Transverse colon (tissue), 4 donors: Measurements from ENCODE around the gene RARS1. TPM values are rescaled to one million over a fixed set of nuclear protein-coding genes. Genes with fewer than 3 reads are reported as not detected.

Source experiments
- DNase-seq: peaks from one replicate; pipeline ENCODE4 v3.0.0-alpha.2; 2019
- H3K27ac ChIP-seq, 4 donors: fragments of 200-600 bp; sonication (generic); 2 replicates each; pipeline ENCODE4 v1.5.1; 2016 to 2018; ENCODE audit warnings: inconsistent platforms in 4 of 4
- H3K27me3 ChIP-seq: fragments of 200-600 bp; sonication (generic); 2 replicates; pipeline ENCODE4 v1.5.1; 2017; ENCODE audit warnings: inconsistent platforms
- H3K36me3 ChIP-seq, 4 donors: fragments of 200-600 bp; sonication (generic); 2 replicates each; pipeline ENCODE4 v1.5.1; 2017 to 2019; ENCODE audit warnings: inconsistent platforms in 4 of 4
- H3K4me1 ChIP-seq, 4 donors: fragments of 200-600 bp; sonication (generic); 2 replicates each; pipeline ENCODE4 v1.5.1; 2017 to 2020; ENCODE audit warnings: inconsistent platforms in 4 of 4
- H3K4me3 ChIP-seq, 4 donors: fragments of 200-600 bp; sonication (generic); 1 replicate in 1 of 4; 2 replicates in 3 of 4; pipeline versions ENCODE4 v1.5.1 to v1.6.1; 2017 to 2019; ENCODE audit warnings: inconsistent platforms in 4 of 4
- H3K9me3 ChIP-seq, 2 donors: fragments of 200-600 bp; sonication (generic); 2 replicates each; pipeline ENCODE4 v1.5.1; 2017 to 2019; ENCODE audit warnings: inconsistent platforms in 2 of 2
- EP300 ChIP-seq: sonication (generic); formaldehyde crosslinking; IDR thresholded peaks from one replicate; pipeline ENCODE4 v1.6.1; 2017; ENCODE audit warnings: antibody characterized with exemption, low read depth
- POLR2A ChIP-seq: fragments of 450-650 bp; IDR thresholded peaks from one replicate; pipeline ENCODE4 v1.6.1; 2016; ENCODE audit warnings: antibody characterized with exemption, mild to moderate bottlenecking, moderate library complexity
- POLR2AphosphoS5 ChIP-seq, 3 donors: sonication (generic); formaldehyde crosslinking; IDR thresholded peaks; one replicate each; pipeline ENCODE4 v1.6.1; 2016; ENCODE audit warnings: antibody characterized with exemption in 3 of 3
- WGBS, 2 donors: methylation state at CpG; one replicate each; pipeline ENCODE4 v1.1.5; 2018; ENCODE audit warnings: low coverage in 1 of 2; 5-methylcytosine and 5-hydroxymethylcytosine counted together
- in situ Hi-C, 4 donors: fragments of 200-750 bp; cut with MboI; loops; one replicate each; pipeline versions ENCODE4 v1.15.0 to v1.15.1; 2017; ENCODE audit warnings: low sequenced_read_pairs in 3 of 4, low pct_ligation_motif_present in 1 of 4, low pct_unique_long_range_greater_than_20kb in 1 of 4
- intact Hi-C: fragments of 100-400 bp; cut with DNase I; formaldehyde crosslinking; loops from one replicate; pipeline ENCODE4 v1.15.1; 2023; ENCODE audit warnings: low total_unique reads
- total RNA-seq, 4 donors: library from RNA; depleted of rRNA; stranded (reverse); fragments of >200 nt; gene quantifications; one replicate each; pipeline ENCODE4 v1.1.0, GENCODE V29; 2016
- TF ChIP-seq, protein P1 (sequence below), 5 experiments: fragments of 200-600 bp in 3 of 5; fragments of 450-650 bp in 2 of 5; sonication (generic) in 3 of 5; IDR thresholded peaks; 1 replicate in 2 of 5; 2 replicates in 3 of 5; pipeline ENCODE4 v1.5.1; 2016 to 2017; ENCODE audit warnings: antibody characterized with exemption in 5 of 5, inconsistent platforms in 3 of 5, mild to moderate bottlenecking in 2 of 5, moderate library complexity in 1 of 5

Gene RARS1
- total RNA-seq, 4 donors from 2014 or later = 6.6 to 66.8 (median 41.9) TPM

DNA sequence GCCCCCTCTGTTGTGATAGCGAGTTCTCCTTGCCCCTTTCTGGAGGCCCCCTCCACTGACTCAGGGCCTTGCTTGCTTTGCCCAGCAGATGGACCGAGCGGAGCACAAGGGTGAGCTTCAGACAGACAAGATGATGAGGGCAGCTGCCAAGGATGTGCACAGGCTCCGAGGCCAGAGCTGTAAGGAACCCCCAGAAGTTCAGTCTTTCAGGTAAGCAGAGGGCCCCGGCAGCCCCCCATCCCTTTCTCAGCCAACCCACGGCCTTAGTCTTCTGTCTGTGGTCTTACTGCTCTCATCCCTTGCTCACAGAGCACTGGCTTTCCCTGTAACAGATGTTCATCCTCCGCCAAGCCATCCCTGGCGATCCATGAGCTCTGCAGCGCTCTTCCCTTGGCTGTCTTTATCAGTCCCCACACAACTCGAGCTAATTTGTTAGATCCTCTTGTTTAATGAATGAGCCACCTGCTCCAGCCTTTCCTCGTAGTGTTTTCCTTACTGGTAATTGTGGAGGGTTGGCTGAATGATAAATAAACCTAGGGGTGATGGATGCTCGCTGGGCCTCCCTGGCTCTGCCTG lies 18.4 kb upstream of the RARS1 start:
- TF ChIP-seq POLR2A (no peak), EP300 (no peak)
- Histone ChIP-seq H3K27me3 (no peaks in the 10 kb centered on the region), H3K4me1 (no peaks in the 10 kb centered on the region), H3K4me3 (no peak overlapping the region), H3K27ac (no peak overlapping the region), H3K36me3 (no peaks in the 10 kb centered on the region), H3K9me3 (no peaks in the 10 kb centered on the region)
- in situ Hi-C loops (no loop called here), intact Hi-C loops (no loop called here)
- no peak for DNase-seq
- WGBS, 2 donors = 85% methylated on average over 12 of the region's 12 CpGs; no CpG with 5 or more reads in 1 of the 2 donors

DNA sequence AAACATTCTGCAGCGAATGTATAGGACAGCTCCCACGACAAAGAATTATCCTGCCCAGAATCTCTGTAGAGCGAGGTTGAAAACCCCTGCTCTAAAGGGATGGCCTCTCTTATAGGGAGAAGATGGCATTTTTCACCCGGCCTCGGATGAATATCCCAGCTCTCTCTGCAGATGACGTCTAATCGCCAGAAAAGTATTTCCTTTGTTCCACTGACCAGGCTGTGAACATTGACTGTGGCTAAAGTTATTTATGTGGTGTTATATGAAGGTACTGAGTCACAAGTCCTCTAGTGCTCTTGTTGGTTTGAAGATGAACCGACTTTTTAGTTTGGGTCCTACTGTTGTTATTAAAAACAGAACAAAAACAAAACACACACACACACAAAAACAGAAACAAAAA lies 17.4 kb upstream of the RARS1 start:
- Histone ChIP-seq H3K36me3 (no peaks in the 10 kb centered on the region), H3K27me3 (no peaks in the 10 kb centered on the region), H3K27ac (no peak overlapping the region), H3K4me1 (no peaks in the 10 kb centered on the region), H3K9me3 (no peaks in the 10 kb centered on the region), H3K4me3 (no peak overlapping the region)
- in situ Hi-C loops (no loop called here), intact Hi-C loops (no loop called here)
- no peak for DNase-seq
- WGBS, 2 donors = 90% methylated on average over 8 of the region's 8 CpGs; no CpG with 5 or more reads in 1 of the 2 donors
- TF ChIP-seq EP300 (no peak), POLR2AphosphoS5 (IDR thresholded peaks at IDR 0.05) (no peak)
- TF ChIP-seq, protein P1, sequence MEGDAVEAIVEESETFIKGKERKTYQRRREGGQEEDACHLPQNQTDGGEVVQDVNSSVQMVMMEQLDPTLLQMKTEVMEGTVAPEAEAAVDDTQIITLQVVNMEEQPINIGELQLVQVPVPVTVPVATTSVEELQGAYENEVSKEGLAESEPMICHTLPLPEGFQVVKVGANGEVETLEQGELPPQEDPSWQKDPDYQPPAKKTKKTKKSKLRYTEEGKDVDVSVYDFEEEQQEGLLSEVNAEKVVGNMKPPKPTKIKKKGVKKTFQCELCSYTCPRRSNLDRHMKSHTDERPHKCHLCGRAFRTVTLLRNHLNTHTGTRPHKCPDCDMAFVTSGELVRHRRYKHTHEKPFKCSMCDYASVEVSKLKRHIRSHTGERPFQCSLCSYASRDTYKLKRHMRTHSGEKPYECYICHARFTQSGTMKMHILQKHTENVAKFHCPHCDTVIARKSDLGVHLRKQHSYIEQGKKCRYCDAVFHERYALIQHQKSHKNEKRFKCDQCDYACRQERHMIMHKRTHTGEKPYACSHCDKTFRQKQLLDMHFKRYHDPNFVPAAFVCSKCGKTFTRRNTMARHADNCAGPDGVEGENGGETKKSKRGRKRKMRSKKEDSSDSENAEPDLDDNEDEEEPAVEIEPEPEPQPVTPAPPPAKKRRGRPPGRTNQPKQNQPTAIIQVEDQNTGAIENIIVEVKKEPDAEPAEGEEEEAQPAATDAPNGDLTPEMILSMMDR (IDR thresholded peaks at IDR 0.05) = no peak

DNA sequence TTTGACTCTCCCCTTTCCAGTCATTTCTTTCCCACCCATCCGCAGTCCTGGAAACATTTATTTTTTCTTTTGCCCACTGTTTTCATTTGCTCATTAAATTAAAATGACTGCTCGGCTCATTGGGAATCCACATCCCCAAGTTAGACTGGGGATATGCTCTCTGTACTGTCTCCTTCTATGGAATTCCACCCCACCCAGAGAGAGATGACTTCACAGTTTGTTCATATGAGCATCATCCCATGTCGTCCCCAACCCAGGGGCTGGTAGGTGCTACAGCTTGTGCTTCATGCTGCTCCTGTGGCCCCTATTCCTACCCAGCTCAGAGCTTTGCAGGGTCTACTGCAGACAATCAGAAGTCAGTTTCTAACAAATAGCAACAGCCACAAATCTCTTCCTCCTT lies 16.5 kb upstream of the RARS1 start:
- Histone ChIP-seq H3K9me3 (no peaks in the 10 kb centered on the region), H3K27ac (no peak overlapping the region), H3K27me3 (no peaks in the 10 kb centered on the region), H3K4me3 (no peak overlapping the region), H3K36me3 (no peaks in the 10 kb centered on the region), H3K4me1 (no peaks in the 10 kb centered on the region)
- in situ Hi-C loops (no loop called here), intact Hi-C loops (no loop called here)
- WGBS, 2 donors = 91 to 92% methylated on average over 3 of the region's 3 CpGs
- no peak for DNase-seq
- TF ChIP-seq POLR2AphosphoS5 (IDR thresholded peaks at IDR 0.05) (no peak), EP300 (no peak), POLR2A (no peak)
- TF ChIP-seq, protein P1 (IDR thresholded peaks at IDR 0.05) = no peak

DNA sequence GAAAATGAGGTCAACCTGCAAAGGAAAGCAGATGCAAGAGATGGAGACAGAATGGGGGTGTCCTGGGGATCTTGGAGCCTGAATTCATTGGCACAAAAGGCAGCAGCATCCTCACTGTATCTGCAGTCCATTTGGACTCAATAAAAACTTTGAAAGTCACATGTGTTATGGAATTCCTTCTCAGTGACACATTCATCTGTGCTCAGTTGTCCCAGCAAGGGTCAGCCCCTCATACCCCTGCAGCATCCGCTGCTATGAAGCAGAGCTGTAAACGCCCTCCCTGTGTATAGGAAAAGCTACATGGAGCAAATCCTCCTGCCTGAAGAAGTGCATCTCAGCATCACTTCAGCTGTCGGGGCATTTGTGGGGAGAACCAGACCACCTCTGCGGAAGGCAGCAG lies 14.5 kb upstream of the RARS1 start:
- Histone ChIP-seq H3K4me1 (no peaks in the 10 kb centered on the region), H3K27me3 (no peaks in the 10 kb centered on the region), H3K27ac (no peak overlapping the region), H3K9me3 (no peaks in the 10 kb centered on the region), H3K36me3 (no peaks in the 10 kb centered on the region), H3K4me3 (no peak overlapping the region)
- 98% methylated on average over 4 of the region's 4 CpGs; no CpG with 5 or more reads in 1 of the 2 donors for WGBS, 2 donors
- TF ChIP-seq POLR2AphosphoS5 (IDR thresholded peaks at IDR 0.05) (no peak), POLR2A (no peak), EP300 (no peak)
- TF ChIP-seq, protein P1 (IDR thresholded peaks at IDR 0.05) = no peak
- in situ Hi-C loops = no loop called here
- no peak for DNase-seq
- intact Hi-C loops = no loop called here

DNA sequence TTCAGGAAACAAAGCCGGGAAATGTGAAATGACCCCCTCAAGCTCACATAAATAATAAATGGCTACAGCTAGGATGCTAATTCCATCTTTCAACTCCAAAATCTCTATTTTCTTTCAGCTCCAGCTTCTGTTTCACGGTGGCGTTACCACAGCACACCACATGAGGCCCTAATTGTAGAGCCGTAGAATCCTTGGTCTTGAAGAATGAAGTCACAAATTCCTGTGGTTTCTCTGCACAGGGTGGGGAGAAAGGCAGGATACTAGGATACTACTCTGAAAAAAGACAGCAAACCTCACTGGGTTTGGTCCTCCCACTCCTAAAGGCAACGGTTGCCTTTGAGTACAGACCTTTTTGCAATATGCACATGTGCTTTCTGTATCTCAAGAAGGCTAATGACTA lies 13.9 kb upstream of the RARS1 start:
- no peak for DNase-seq
- in situ Hi-C loops = no loop called here
- Histone ChIP-seq H3K4me1 (no peaks in the 10 kb centered on the region), H3K27me3 (no peaks in the 10 kb centered on the region), H3K4me3 (no peak overlapping the region), H3K36me3 (no peaks in the 10 kb centered on the region), H3K27ac (no peak overlapping the region), H3K9me3 (no peaks in the 10 kb centered on the region)
- WGBS, 2 donors = 74% methylated on average over 5 of the region's 5 CpGs; no CpG with 5 or more reads in 1 of the 2 donors
- TF ChIP-seq POLR2A (no peak), POLR2AphosphoS5 (IDR thresholded peaks at IDR 0.05) (no peak), EP300 (no peak)
- TF ChIP-seq, protein P1 (IDR thresholded peaks at IDR 0.05) = no peak
- intact Hi-C loops = no loop called here
